Measurements from ENCODE around the gene PANK3.

DNA sequence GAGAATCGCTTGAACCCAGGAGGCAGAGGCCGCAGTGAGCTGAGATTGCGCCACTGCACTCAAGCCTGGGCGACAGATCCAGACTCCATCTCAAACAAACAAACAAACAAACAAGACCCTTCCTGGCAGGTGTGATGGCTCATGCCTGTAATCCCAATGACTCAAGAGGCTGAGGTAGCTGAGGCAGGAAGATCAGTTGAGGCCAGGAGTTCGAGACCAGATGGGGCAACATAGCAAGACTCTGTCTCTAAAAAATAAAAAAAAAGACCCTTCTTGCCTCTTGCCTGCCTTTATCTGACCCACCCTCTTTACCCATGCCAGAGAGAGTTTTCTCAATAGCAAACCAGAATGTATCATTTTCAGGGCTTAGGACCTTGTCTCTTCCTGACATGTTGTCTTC is 8.8 kb upstream of the PANK3 start:
- TF ChIP-seq, protein P1, sequence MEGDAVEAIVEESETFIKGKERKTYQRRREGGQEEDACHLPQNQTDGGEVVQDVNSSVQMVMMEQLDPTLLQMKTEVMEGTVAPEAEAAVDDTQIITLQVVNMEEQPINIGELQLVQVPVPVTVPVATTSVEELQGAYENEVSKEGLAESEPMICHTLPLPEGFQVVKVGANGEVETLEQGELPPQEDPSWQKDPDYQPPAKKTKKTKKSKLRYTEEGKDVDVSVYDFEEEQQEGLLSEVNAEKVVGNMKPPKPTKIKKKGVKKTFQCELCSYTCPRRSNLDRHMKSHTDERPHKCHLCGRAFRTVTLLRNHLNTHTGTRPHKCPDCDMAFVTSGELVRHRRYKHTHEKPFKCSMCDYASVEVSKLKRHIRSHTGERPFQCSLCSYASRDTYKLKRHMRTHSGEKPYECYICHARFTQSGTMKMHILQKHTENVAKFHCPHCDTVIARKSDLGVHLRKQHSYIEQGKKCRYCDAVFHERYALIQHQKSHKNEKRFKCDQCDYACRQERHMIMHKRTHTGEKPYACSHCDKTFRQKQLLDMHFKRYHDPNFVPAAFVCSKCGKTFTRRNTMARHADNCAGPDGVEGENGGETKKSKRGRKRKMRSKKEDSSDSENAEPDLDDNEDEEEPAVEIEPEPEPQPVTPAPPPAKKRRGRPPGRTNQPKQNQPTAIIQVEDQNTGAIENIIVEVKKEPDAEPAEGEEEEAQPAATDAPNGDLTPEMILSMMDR (IDR thresholded peaks at IDR 0.05; ENCODE audit: poor library complexity, severe bottlenecking) = no peak
- TF ChIP-seq POLR2AphosphoS5 (IDR thresholded peaks at IDR 0.05) = no peak
- TF ChIP-seq, protein P2, sequence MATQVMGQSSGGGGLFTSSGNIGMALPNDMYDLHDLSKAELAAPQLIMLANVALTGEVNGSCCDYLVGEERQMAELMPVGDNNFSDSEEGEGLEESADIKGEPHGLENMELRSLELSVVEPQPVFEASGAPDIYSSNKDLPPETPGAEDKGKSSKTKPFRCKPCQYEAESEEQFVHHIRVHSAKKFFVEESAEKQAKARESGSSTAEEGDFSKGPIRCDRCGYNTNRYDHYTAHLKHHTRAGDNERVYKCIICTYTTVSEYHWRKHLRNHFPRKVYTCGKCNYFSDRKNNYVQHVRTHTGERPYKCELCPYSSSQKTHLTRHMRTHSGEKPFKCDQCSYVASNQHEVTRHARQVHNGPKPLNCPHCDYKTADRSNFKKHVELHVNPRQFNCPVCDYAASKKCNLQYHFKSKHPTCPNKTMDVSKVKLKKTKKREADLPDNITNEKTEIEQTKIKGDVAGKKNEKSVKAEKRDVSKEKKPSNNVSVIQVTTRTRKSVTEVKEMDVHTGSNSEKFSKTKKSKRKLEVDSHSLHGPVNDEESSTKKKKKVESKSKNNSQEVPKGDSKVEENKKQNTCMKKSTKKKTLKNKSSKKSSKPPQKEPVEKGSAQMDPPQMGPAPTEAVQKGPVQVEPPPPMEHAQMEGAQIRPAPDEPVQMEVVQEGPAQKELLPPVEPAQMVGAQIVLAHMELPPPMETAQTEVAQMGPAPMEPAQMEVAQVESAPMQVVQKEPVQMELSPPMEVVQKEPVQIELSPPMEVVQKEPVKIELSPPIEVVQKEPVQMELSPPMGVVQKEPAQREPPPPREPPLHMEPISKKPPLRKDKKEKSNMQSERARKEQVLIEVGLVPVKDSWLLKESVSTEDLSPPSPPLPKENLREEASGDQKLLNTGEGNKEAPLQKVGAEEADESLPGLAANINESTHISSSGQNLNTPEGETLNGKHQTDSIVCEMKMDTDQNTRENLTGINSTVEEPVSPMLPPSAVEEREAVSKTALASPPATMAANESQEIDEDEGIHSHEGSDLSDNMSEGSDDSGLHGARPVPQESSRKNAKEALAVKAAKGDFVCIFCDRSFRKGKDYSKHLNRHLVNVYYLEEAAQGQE (IDR thresholded peaks at IDR 0.05; ENCODE audit: borderline replicate concordance) = no peak
- no peak for TF ChIP-seq EZH2 (IDR thresholded peaks at IDR 0.05; ENCODE audit: borderline replicate concordance, insufficient read depth, low read length, poor library complexity, severe bottlenecking)
- TF ChIP-seq RAD21 (conservative IDR thresholded peaks at IDR 0.05) = no peak

Measured in neural cell (in vitro differentiated cells).